Ascending aorta (tissue), 2 donors: ENCODE data around the gene SIX5. TPM values are rescaled to one million over a fixed set of nuclear protein-coding genes. Genes with fewer than 3 reads are reported as not detected.

Experiments used
- DNase-seq, 2 donors: peaks; one replicate each; pipeline ENCODE4 v3.0.0-alpha.2; 2019; ENCODE audit warnings: low spot score in 2 of 2
- H3K27ac ChIP-seq, 2 donors: fragments of 200-600 bp; sonication (generic); one replicate each; pipeline ENCODE4 v1.5.1; 2016 to 2017; ENCODE audit warnings: mild to moderate bottlenecking in 1 of 2
- H3K27me3 ChIP-seq: fragments of 200-600 bp; sonication (generic); one replicate; pipeline ENCODE4 v1.5.1; 2017
- H3K36me3 ChIP-seq, 2 donors: fragments of 200-600 bp; sonication (generic); one replicate each; pipeline ENCODE4 v1.5.1; 2016
- H3K4me1 ChIP-seq, 2 donors: fragments of 200-600 bp; sonication (generic); one replicate each; pipeline ENCODE4 v1.5.1; 2016 to 2017; ENCODE audit warnings: mild to moderate bottlenecking in 1 of 2
- H3K4me3 ChIP-seq, 2 donors: fragments of 200-600 bp; sonication (generic); one replicate each; pipeline ENCODE4 v1.5.1; 2016 to 2017; ENCODE audit warnings: mild to moderate bottlenecking in 1 of 2
- H3K9me3 ChIP-seq, 2 donors: fragments of 200-600 bp; sonication (generic); one replicate each; pipeline ENCODE4 v1.5.1; 2016
- intact Hi-C: fragments of 100-400 bp; cut with DNase I; formaldehyde crosslinking; loops from one replicate; pipeline ENCODE4 v1.15.1; 2023
- total RNA-seq: library from RNA; depleted of rRNA; stranded (reverse); fragments of >200 nt; gene quantifications from one replicate; pipeline ENCODE4 v1.1.0, GENCODE V29; 2016
- TF ChIP-seq, protein P1 (sequence below), 3 experiments: fragments of 200-600 bp in 2 of 3; fragments of 450-650 bp in 1 of 3; sonication (generic) in 2 of 3; IDR thresholded peaks; one replicate each; pipeline ENCODE4 v1.5.1; 2016 to 2019; ENCODE audit warnings: antibody characterized with exemption in 3 of 3, mild to moderate bottlenecking in 1 of 3, moderate library complexity in 1 of 3

The SIX5 gene
- total RNA-seq, 1 donor from 2014 or later: 39.2 TPM

DNA sequence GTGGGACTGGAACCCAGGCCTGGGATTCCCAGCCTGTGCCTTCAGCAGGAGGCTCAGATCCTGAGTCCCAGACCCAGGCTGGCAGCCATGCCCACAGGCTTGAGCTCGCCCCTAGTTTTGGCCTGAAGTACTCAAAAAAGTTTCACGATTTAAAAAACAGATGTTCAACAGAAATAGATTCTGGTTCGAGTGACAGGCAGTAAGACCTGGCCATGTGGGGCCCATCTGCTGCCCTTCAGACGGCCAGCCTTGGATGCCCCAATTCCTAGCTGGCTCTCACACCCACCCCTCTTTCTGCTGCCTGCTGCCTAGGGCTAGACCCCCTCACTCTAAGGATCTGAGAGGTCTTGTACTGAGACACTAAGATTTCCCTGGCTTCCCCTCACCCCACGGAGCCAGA, 16.0 kb upstream of the SIX5 start:
- Histone ChIP-seq H3K4me3 (no peak overlapping the region), H3K4me1 (peaks cover 7 to 33% of the 10 kb centered on the region in 2 donors), H3K36me3 (peaks cover 39 to 50% of the 10 kb centered on the region in 2 donors), H3K9me3 (no peaks in the 10 kb centered on the region), H3K27ac (peak overlapping the region; percentile 93 to 94), H3K27me3 (no peaks in the 10 kb centered on the region)
- intact Hi-C loops: no loop called here
- TF ChIP-seq, protein P1, sequence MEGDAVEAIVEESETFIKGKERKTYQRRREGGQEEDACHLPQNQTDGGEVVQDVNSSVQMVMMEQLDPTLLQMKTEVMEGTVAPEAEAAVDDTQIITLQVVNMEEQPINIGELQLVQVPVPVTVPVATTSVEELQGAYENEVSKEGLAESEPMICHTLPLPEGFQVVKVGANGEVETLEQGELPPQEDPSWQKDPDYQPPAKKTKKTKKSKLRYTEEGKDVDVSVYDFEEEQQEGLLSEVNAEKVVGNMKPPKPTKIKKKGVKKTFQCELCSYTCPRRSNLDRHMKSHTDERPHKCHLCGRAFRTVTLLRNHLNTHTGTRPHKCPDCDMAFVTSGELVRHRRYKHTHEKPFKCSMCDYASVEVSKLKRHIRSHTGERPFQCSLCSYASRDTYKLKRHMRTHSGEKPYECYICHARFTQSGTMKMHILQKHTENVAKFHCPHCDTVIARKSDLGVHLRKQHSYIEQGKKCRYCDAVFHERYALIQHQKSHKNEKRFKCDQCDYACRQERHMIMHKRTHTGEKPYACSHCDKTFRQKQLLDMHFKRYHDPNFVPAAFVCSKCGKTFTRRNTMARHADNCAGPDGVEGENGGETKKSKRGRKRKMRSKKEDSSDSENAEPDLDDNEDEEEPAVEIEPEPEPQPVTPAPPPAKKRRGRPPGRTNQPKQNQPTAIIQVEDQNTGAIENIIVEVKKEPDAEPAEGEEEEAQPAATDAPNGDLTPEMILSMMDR (IDR thresholded peaks at IDR 0.05): no peak
- DNase-seq: no peak

DNA sequence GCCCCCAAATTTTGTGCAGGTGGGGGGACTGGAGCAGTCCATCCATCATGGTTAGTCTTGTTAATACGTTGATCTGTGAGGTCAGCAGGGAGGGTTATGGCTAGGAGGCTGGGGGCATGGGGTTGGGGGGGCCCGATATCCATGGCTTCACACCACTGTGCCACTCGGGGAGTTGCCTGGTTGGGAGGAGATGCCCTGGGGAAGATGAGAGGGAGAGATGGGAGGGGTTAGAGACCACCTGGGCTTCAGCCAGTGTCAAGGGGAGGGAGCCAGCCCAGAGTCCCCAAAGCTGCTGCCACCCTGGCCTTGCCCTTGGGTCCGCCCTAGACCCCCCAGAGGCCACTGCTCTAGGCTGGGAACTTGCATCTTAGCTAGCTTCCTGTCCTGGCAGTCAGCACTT, 15.0 kb upstream of the SIX5 start:
- H3K27me3 ChIP-seq: no peaks in the 10 kb centered on the region
- H3K36me3 ChIP-seq: peaks cover 31 to 42% of the 10 kb centered on the region in 2 donors
- TF ChIP-seq, protein P1 (IDR thresholded peaks at IDR 0.05): no peak
- peak overlapping the region in 1 of 2 donors; percentile 94 for H3K4me3 ChIP-seq
- intact Hi-C loops: loop anchor here (1.0 kb wide), 1 partner anchor 8 kb away; the partner anchor contains the start of gene DMWD
- no peak for DNase-seq
- H3K27ac ChIP-seq: peak overlapping the region; percentile 93 to 94
- H3K9me3 ChIP-seq: no peaks in the 10 kb centered on the region
- H3K4me1 ChIP-seq: peaks cover 11 to 43% of the 10 kb centered on the region in 2 donors

DNA sequence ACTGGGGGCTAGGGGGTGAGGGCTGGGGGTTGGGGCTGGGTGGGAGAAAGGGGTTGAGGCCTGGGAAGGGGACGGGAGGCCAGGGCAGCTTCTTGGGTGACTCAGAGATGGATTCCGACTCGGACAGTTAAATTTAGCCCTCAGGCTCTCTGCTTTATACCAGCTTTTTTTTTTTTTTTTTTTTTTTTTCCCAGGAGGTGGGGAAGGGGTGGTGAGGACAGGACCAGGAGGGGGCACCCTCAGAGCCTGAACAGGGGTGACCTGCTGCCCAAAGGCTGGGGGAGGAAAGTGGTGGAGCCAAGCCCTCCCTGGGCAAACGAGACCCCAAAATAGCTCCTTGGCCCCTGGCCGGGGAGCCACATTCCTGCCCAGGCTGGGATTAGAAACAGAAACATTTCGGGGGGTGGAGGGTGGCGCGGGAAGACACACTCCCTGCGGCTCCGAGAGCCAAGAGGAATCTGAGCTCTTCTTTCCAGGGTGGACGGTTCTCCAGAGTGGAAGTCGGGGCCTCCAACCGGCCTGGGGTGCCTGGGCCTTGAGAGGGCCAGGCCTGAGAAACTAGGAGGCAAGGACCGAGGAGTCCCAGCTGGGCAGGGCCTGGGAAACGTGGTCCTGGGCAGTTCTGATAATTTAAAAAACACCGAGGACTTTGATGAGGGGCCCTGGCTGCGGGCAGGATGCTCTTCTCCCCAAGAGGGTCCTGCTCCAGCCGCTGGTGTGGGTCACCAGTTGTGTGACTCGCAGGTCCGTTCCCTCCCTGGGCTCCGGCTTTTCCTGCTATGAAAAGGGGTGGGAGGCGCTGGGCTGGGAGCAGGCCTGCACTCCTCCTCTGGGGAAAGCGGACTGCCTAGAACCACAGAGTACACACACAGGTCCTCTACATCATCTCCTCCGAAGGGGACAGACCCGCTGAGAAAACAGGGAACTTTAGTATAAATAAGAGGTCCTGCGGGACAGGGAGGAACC, 14.1 kb upstream of the SIX5 start:
- Histone ChIP-seq H3K36me3 (peaks cover 30 to 42% of the 10 kb centered on the region in 2 donors), H3K27me3 (no peaks in the 10 kb centered on the region), H3K4me1 (peaks cover 11 to 45% of the 10 kb centered on the region in 2 donors), H3K27ac (peak overlapping the region; percentile 93 to 94), H3K9me3 (no peaks in the 10 kb centered on the region), H3K4me3 (peak overlapping the region; percentile 71 to 94)
- intact Hi-C loops: loop anchor here (2.0 kb wide), 1 partner anchor 16 kb away; no protein-coding TSS in a partner anchor
- TF ChIP-seq, protein P1 (IDR thresholded peaks at IDR 0.05): no peak
- peak in 1 of 2 donors; percentile 92 for DNase-seq

DNA sequence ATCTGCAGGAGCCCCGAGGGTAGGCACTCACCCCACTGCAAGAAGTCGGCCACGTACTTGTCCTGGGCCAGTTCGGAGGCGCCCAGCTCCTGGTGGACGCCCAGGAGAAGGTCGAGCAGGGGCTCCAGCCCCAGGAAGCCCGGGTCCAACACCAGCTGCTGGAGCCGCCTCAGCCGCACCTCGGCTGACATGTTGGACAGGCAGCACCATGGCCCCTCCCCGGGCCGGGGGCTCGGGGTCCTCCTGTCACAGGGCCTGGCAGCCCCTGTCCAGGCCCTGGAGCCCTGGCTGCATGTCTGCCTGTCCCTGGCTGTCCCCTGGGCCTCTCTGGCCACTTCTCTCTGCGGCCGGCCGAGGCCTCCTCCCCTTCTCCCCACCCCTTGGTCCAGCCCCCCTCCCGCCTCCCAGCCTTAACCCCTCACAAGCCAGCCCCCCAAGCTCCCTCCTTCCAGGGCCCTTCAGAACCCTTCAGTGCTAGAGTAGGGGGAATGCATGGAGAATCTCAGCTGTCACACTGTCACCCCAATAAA, 13.2 kb upstream of the SIX5 start, which contains the start of gene DMPK:
Gene DMPK (minus strand): TSS at position 329 of the 530 bp plus-strand sequence. CDS start 138 bp downstream, at position 191.
- Histone ChIP-seq H3K27ac (peak within 1 kb of the TSS; percentile 93 to 94), H3K36me3 (peaks cover 37 to 44% of the 10 kb centered on the region in 2 donors), H3K4me3 (peak within 1 kb of the TSS; percentile 71 to 94), H3K27me3 (no peaks in the 10 kb centered on the region), H3K9me3 (no peaks in the 10 kb centered on the region), H3K4me1 (peaks cover 11 to 45% of the 10 kb centered on the region in 2 donors)
- DNase-seq: no peak
- TF ChIP-seq, protein P1 (IDR thresholded peaks at IDR 0.05): no peak
- intact Hi-C loops: loop anchor here (2.0 kb wide), 1 partner anchor 17 kb away; no protein-coding TSS in a partner anchor

DNA sequence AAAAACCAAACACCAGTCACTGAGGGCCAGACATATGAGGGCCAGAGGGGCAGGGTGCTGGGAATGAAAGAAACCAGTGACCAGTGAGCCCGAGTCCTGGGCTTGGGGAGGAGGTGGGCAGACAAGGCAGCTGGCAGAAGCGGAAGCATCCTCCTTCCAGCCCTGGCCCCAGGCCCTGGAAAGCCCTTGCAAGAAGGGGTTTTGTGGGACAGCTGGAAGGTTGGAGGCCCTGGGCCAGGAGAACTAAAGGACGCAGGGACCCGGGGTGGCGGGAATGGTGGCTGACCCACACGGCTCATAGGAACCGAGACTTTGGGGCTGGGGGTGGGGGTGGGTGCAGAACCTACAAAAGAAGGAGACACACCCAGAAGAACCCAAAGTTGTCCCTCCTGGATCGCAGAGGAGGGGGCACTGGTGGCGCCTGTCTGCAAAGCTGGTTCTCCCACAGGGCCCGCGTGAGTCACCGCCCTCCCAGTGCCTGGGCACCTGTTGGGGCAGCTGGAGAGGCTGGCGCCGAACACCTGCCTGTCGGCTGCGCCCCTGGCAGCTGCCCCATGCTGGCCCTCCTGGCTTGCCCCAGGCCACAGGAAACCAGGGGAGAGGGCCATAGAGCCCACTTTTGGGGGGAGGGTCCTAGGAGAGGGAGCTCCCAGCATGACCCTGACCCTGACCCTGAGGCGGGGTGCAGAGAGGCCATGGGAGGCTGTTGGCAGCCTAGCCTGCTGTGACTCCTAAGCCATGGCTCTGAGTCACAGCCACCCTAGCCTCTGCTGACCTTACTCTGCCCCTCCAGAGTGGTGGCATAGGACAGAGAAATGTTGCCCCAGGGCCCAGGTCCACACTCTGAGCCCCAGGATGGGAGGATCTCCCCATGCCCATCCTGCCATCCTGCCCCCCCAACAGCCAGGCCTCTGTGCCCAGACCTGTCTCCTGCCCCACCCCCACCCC, 12.4 kb upstream of the SIX5 start:
- H3K27me3 ChIP-seq: no peaks in the 10 kb centered on the region
- H3K4me1 ChIP-seq: peaks cover 11 to 45% of the 10 kb centered on the region in 2 donors
- H3K9me3 ChIP-seq: no peaks in the 10 kb centered on the region
- TF ChIP-seq, protein P1 (IDR thresholded peaks at IDR 0.05): no peak
- peak overlapping the region; percentile 93 to 94 for H3K27ac ChIP-seq
- intact Hi-C loops: loop anchor here (2.0 kb wide), 1 partner anchor 17 kb away; no protein-coding TSS in a partner anchor
- DNase-seq: no peak
- H3K4me3 ChIP-seq: peak overlapping the region; percentile 71 to 94
- H3K36me3 ChIP-seq: peaks cover 38 to 44% of the 10 kb centered on the region in 2 donors
